ENCODE data around the gene MIER2.

- TF ChIP-seq CHD4 (IDR thresholded peaks at IDR 0.05; ENCODE audit: borderline replicate concordance) (no peak), CTCF (IDR thresholded peaks at IDR 0.05) (no peak), RCOR1 (IDR thresholded peaks at IDR 0.05; ENCODE audit: low read depth, low read length) (no peak), E2F6 (IDR thresholded peaks at IDR 0.05; ENCODE audit: borderline replicate concordance, low read depth) (no peak), MAX (IDR thresholded peaks at IDR 0.05) (no peak), HDAC2 (IDR thresholded peaks at IDR 0.05) (no peak), GATA3 (IDR thresholded peaks at IDR 0.05; ENCODE audit: borderline replicate concordance) (no peak), POLR2AphosphoS2 (conservative IDR thresholded peaks at IDR 0.05; ENCODE audit: low read length) (no peak), EP300 (IDR thresholded peaks at IDR 0.05) (no peak)
These were observed 24.7 kb upstream of the MIER2 start for GRCh38 chr19:369256-369655.

Measured in A549 (cell line).